HS-27A (cell line): Measurements from ENCODE around the gene HSPH1.

Experiments
- DNase-seq: peaks from one replicate; pipeline ENCODE4 v3.0.0-alpha.2; 2012; ENCODE audit warnings: low read depth, missing footprints

HSPH1 gene

GRCh38 chr13:31161557-31162150, at the start of gene HSPH1:
HSPH1 (minus strand) TSS chr13:31161904; CDS start chr13:31161582, 322 bp downstream.
- peak; percentile 85 for DNase-seq

GRCh38 chr13:31209841-31210210, 48.1 kb upstream of the HSPH1 start:
- DNase-seq, result no peak

GRCh38 chr13:31209172-31209840, 47.6 kb upstream of the HSPH1 start:
- DNase-seq, result no peak

GRCh38 chr13:31208559-31209122, 46.9 kb upstream of the HSPH1 start:
- DNase-seq, result no peak

DNA sequence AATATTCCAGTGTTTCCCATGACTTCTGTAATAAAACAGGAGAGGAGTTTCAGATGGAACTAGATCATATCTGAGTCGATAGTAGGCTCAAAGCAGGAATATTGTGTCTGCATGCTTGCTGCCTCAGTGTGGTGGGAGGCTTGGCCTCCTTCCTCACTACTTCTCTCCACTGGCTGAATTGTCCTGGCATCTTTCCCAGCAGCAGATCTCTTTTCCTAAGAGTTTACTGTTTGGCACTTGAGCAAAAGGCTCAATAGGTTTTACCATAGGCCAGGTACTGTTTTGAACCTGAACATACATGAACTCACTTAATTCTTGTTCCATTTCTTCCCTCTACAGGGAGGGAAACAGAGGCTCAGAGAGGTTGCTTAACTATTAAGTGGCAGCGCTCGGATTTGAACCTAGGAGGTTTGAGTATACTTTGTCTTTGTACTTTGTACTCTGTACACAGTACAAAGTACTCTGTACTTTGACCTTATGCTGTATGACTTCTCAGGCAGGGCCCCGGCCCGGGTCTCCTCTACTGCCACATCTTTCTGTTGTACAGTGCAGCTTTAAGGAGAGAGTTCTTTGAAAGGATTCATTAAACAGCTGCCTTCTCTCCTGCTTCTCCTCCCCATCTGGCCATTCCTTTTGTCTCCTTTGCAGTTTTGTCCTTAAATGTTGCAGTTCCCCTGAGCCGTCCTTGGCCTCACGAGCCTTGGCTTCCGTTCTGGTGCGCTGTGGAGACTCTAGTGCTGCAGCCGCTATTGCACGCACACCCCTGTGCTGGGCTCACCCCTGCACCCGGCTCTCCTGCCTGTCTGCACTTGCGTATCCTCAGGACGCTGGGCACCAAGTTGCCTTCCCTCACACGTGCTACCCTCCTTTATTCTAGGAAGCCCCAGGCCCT, 46.2 kb upstream of the HSPH1 start:
- no peak for DNase-seq

GRCh38 chr13:31204592-31204991, 42.9 kb upstream of the HSPH1 start:
- DNase-seq, result no peak

GRCh38 chr13:31201341-31202031, 39.8 kb upstream of the HSPH1 start:
- no peak for DNase-seq

- no peak for DNase-seq
These were observed 38.9 kb upstream of the HSPH1 start for GRCh38 chr13:31200637-31200971.

DNA sequence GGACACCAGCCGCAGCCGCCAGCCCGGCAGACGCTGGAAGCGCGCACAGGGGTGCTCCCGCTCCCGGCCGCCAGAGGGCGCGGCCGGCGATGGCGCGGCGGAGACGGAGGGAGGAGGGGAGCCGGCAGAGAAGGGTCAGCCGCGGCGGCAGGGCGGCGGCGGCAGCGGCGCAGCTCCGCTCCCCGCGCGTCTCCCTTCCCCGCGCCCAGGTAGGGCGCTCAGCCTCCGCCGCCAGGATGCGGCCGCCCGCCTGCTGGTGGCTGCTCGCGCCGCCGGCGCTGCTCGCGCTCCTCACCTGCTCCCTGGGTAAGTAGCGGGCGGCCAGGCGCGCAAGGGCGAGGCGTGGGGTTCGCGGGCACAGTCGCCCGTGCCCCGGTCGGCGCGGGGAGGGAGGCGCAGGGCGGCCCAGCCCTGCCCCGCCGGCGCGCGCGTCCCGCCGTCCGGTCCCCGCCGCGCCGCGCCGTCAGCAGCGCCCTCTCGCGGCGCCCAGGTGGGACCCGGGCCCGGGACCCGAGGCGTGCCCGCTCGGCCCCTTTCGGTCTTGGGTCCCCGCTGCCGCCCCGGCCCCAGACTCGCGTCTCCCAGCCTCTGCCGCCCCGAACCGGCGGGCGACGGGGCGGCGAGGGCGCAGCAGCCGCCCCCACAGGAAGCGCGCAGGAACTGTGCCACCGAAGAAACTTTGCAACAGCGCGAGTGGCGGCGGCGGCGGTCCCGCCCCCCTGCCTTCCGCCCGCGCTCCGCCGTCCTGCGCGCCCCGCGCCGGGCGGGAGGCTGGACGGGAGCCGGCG, 38.3 kb upstream of the HSPH1 start, which contains the start of gene B3GLCT:
Gene B3GLCT (plus strand): TSS at position 127 of the 788 bp plus-strand sequence. CDS start 110 bp downstream, at position 237.
- no peak for DNase-seq

- DNase-seq, result no peak
These were observed 37.8 kb upstream of the HSPH1 start for GRCh38 chr13:31199527-31199848.

DNA sequence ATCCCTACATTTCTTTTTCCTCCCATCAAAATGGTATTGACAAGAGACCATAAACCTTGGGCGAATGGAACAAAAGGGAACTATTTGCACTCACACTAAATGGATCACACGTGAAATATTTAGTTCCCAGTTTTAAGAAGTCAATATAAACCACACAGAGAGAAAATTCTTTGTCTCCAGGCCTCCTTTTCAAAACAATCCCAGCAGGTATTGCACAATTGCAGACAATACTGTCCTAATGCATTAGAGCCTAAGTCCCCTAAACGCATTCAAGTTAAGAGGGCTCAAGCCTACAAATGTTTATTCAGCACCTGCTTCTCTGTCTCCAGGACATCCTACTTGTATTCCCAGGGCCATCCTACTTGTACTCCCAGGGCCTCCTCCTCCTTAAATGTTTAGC, 36.8 kb upstream of the HSPH1 start:
- no peak for DNase-seq

- no peak for DNase-seq
These were observed 35.3 kb upstream of the HSPH1 start for GRCh38 chr13:31196992-31197391.

DNA sequence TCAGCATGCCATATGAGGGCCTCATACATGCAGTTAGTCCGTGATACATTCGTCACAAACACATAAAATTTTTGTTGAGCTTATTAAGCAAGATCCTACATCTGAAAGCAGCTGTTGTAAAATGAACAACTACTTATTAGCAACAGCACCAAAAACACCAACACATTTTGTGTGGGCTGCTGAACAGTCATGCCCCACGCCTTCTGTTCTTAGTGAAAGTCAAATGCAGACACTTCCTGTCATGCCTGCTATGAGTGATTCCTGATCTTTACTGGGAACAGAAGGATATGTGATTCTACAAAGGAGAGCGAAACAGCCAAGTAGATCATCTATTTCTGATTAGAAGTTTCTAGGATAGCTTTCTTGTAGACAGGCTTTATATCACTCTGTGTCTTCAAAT, 33.9 kb upstream of the HSPH1 start:
- no peak for DNase-seq

- DNase-seq, result no peak
These were observed 30.6 kb upstream of the HSPH1 start for GRCh38 chr13:31192306-31192705.

DNA sequence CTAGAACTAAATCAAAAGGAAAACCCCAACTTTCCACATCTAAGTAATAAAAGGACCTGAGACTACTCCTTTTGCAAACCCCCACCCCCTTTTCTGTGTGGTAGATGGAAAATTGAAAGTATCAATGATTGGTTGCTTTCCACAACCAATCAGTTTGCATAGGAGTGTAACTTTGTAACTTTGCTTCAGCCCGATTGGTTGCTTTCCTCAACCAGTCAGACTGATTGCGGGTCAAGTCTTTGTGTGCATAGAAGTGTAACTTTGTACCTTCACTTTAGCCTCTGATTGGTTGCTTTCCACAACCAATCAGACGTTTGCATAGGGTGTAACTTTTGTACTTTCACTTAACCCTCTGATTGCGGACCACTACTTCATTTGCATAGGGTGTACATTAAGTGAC, 30.0 kb upstream of the HSPH1 start:
- no peak for DNase-seq

DNA sequence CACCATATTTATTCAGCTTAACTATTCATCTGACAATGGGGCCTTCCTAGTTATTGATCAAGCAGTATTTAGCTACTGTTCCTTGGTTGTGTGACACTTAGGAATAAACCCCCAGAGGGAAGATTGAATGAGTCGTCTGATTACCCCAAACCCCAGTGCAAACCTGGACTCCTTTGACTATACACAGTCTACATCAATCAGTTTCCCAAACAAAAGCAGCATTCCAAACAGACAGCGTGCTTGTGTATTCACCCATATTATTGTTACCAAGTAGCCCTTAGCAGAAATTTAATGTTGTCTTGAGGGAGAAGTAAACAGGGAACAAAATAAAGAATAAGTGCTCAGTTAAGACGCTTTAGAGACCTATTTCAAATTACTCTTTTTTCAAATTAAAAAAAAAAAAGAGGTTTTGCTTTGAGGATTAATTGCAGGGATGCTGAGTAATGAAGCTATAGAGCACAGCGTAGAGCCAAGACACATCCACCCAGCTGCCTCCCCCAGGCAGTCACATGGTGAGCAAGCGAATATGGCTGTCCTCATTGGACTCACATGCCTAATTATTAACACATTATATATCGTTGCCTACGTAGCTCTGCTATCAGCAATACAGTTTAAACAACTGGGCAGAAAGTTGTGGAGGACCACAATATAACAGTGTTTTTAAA, 23.4 kb upstream of the HSPH1 start:
- DNase-seq, result no peak

GRCh38 chr13:31184451-31184850, 22.7 kb upstream of the HSPH1 start:
- no peak for DNase-seq

DNA sequence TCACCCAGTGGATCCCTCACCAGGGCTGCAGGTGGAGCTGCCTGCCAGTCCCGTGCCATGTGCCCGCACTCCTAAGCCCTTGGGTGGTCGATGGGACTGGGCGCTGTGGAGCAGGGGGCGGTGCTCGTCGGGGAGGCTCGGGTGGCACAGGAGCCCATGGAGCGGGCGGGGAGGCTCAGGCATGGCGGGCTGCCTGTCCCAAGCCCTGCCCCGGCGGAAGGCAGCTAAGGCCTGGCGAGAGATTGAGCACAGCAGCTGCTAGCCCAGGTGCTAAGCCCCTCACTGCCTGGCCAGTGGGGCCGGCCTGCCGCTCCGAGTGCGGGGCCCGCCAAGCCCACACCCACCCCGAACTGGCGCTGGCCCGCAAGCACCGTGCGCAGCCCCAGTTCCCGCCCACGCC, 21.3 kb upstream of the HSPH1 start:
- DNase-seq, result no peak

GRCh38 chr13:31179754-31180153, 18.1 kb upstream of the HSPH1 start:
- DNase-seq, result no peak

DNA sequence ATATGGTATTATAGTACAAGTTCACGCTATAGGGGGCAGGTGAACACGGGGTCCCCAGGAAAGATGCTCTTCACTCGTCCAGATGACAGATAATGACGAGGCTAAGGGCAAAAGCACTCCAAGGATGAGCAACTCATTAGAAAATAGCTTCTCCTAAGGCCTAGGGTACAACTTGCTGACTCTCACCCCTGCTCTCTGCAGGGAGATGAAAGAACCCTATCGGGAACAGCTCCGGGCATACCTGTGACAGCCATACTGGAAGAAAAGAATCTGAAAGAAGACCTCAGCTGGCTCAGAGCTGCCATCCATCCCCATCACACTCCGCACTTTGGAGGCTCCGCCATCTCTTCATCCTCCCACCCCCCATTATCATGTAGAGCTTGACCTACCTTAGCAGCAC, 17.5 kb upstream of the HSPH1 start:
- no peak for DNase-seq
